ENCODE data around the gene TSGA10IP.

- no peak for TF ChIP-seq CTCF (IDR thresholded peaks at IDR 0.05 in 8 of 11, conservative IDR thresholded peaks at IDR 0.05 in 3 of 11)
- no peak for TF ChIP-seq POLR2A (IDR thresholded peaks at IDR 0.05)
- no peak for TF ChIP-seq POLR2AphosphoS5 (IDR thresholded peaks at IDR 0.05)
Observed at GRCh38 chr11:65922565-65922964, 22.7 kb upstream of the TSGA10IP start.
